Smooth muscle cell (in vitro differentiated cells): Measurements from ENCODE around the gene PREP. TPM values are rescaled to one million over a fixed set of nuclear protein-coding genes. Genes with fewer than 3 reads are reported as not detected.

Experiments used
- DNase-seq: peaks from one replicate; lab custom pipeline; 2025; ENCODE audit not compliant: unreplicated experiment; lab: John Stamatoyannopoulos, UW
- H2AFZ ChIP-seq: fragments of 200-600 bp; sonication (generic); 2 replicates; pipeline ENCODE4 v1.6.0; 2016; ENCODE audit warnings: antibody characterized with exemption, low read depth, mild to moderate bottlenecking
- H3F3A ChIP-seq: fragments of 200-600 bp; sonication (generic); 2 replicates; pipeline ENCODE4 v1.6.0; 2017; ENCODE audit warnings: antibody characterized with exemption, low read depth
- H3K27ac ChIP-seq: fragments of 200-600 bp; sonication (generic); 2 replicates; pipeline ENCODE4 v1.5.1; 2016; ENCODE audit warnings: low read depth, mild to moderate bottlenecking
- H3K27me3 ChIP-seq: fragments of 200-600 bp; sonication (generic); 2 replicates; pipeline ENCODE4 v1.6.1; 2016; ENCODE audit warnings: low read depth, mild to moderate bottlenecking
- H3K36me3 ChIP-seq: fragments of 200-600 bp; sonication (generic); 2 replicates; pipeline ENCODE4 v1.5.1; 2016; ENCODE audit warnings: low read depth
- H3K4me1 ChIP-seq: fragments of 200-600 bp; sonication (generic); 2 replicates; pipeline ENCODE4 v1.5.1; 2016; ENCODE audit warnings: low read depth
- H3K4me2 ChIP-seq: fragments of 200-600 bp; sonication (generic); 2 replicates; pipeline ENCODE4 v1.6.0; 2016; ENCODE audit warnings: mild to moderate bottlenecking
- H3K4me3 ChIP-seq: fragments of 200-600 bp; sonication (generic); 2 replicates; pipeline ENCODE4 v1.5.1; 2016; ENCODE audit warnings: mild to moderate bottlenecking
- H3K79me2 ChIP-seq: fragments of 200-600 bp; sonication (generic); 2 replicates; pipeline ENCODE4 v1.6.0; 2016; ENCODE audit warnings: low read depth, mild to moderate bottlenecking
- H3K9ac ChIP-seq: fragments of 200-600 bp; sonication (generic); 2 replicates; pipeline ENCODE4 v1.6.0; 2016; ENCODE audit warnings: low read depth
- H3K9me3 ChIP-seq: fragments of 200-600 bp; sonication (generic); replicated peaks from 2 replicates; pipeline ENCODE4 v1.5.1; 2016; ENCODE audit warnings: low read depth
- H4K20me1 ChIP-seq: fragments of 200-600 bp; sonication (generic); 2 replicates; pipeline ENCODE4 v1.6.0; 2016; ENCODE audit warnings: low read depth
- WGBS: methylation state at CpG from one replicate; pipeline ENCODE4 v1.1.7; 2016; ENCODE audit warnings: low lambda C conversion rate; 5-methylcytosine and 5-hydroxymethylcytosine counted together
- polyA plus RNA-seq: library from polyadenylated mRNA; unstranded; fragments of >200 nt; fragmentation: Nextera tagmentation; extraction: Ambion mirVana; gene quantifications from 2 replicates; pipeline ENCODE4 v1.2.1, GENCODE V29; 2016
- total RNA-seq: library from RNA; depleted of rRNA; stranded (reverse); fragments of >200 nt; gene quantifications from 2 replicates; pipeline ENCODE4 v1.2.3, GENCODE V29; 2014
- TF ChIP-seq, protein P1 (sequence below): fragments of 200-600 bp; sonication (generic); IDR thresholded peaks from 2 replicates; pipeline ENCODE4 v1.5.1; 2017; ENCODE audit warnings: borderline replicate concordance, mild to moderate bottlenecking, antibody characterized with exemption; ENCODE audit not compliant: insufficient read depth, poor library complexity, severe bottlenecking

PREP gene
- total and polyA plus RNA-seq, 2 experiments from 2014 or later = 23.4 to 33.2 TPM

DNA sequence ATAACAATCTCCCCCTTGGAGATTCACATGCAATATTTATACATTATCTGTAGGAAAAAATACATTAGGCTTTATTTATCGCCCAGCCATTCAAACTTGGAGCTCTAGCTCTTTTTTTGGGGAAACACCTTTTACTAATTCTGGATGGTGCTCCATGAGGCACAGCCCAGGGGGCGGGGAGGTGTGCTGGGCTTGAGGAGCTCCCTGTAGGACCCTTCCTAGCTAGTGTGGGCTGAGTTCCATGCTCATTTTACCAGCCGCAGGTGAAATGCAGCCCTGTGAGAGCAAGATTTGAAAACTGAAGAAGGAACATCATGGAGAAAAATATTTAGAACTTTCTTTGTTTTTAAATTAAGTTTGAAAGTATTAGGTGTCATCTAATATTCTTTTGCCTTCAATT lies 123.4 kb downstream of the PREP start:
- H3K79me2 ChIP-seq = no peaks in the 10 kb centered on the region
- H3K9ac ChIP-seq = no peak overlapping the region
- H3K4me2 ChIP-seq = no peak overlapping the region
- DNase-seq = no peak
- no peaks in the 10 kb centered on the region for H4K20me1 ChIP-seq
- no peak overlapping the region for H2AFZ ChIP-seq
- 94% methylated on average over 3 of the region's 3 CpGs for WGBS
- H3K27me3 ChIP-seq = no peaks in the 10 kb centered on the region
- H3K4me1 ChIP-seq = no peaks in the 10 kb centered on the region
- no peak overlapping the region for H3K27ac ChIP-seq
- TF ChIP-seq, protein P1, sequence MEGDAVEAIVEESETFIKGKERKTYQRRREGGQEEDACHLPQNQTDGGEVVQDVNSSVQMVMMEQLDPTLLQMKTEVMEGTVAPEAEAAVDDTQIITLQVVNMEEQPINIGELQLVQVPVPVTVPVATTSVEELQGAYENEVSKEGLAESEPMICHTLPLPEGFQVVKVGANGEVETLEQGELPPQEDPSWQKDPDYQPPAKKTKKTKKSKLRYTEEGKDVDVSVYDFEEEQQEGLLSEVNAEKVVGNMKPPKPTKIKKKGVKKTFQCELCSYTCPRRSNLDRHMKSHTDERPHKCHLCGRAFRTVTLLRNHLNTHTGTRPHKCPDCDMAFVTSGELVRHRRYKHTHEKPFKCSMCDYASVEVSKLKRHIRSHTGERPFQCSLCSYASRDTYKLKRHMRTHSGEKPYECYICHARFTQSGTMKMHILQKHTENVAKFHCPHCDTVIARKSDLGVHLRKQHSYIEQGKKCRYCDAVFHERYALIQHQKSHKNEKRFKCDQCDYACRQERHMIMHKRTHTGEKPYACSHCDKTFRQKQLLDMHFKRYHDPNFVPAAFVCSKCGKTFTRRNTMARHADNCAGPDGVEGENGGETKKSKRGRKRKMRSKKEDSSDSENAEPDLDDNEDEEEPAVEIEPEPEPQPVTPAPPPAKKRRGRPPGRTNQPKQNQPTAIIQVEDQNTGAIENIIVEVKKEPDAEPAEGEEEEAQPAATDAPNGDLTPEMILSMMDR = no peak
- no peak overlapping the region for H3K4me3 ChIP-seq
- no peaks in the 10 kb centered on the region for H3F3A ChIP-seq
- no peaks in the 10 kb centered on the region for H3K9me3 ChIP-seq
- H3K36me3 ChIP-seq = peaks cover 23% of the 10 kb centered on the region

DNA sequence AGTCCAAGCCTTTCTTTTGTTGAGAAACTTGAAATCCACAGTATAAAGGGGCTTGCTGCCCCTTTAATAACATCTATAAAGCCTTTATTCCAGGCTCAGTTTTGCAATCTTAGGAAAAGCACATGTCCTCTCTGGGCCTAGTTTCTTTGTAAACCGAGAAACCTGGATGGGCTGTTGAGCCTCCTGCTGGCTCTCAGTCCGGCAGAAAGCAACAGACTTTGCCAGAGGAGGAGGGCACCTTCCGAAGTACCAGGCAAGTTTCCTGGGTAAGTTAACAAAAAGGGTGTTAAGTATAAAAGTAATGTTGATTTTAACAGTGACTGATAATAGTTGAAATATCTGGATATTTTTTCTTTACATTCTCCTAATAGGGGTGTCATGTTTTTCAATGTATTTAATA lies 124.1 kb downstream of the PREP start:
- no peak for DNase-seq
- H3K4me1 ChIP-seq = no peaks in the 10 kb centered on the region
- no peaks in the 10 kb centered on the region for H3K79me2 ChIP-seq
- no peaks in the 10 kb centered on the region for H3F3A ChIP-seq
- peaks cover 23% of the 10 kb centered on the region for H3K36me3 ChIP-seq
- WGBS = 99% methylated on average over 3 of the region's 3 CpGs
- no peak overlapping the region for H3K4me3 ChIP-seq
- H3K9me3 ChIP-seq = no peaks in the 10 kb centered on the region
- no peak overlapping the region for H3K9ac ChIP-seq
- TF ChIP-seq, protein P1 = no peak
- H3K4me2 ChIP-seq = no peak overlapping the region
- no peaks in the 10 kb centered on the region for H4K20me1 ChIP-seq
- no peaks in the 10 kb centered on the region for H3K27me3 ChIP-seq
- no peak overlapping the region for H3K27ac ChIP-seq
- H2AFZ ChIP-seq = no peak overlapping the region

DNA sequence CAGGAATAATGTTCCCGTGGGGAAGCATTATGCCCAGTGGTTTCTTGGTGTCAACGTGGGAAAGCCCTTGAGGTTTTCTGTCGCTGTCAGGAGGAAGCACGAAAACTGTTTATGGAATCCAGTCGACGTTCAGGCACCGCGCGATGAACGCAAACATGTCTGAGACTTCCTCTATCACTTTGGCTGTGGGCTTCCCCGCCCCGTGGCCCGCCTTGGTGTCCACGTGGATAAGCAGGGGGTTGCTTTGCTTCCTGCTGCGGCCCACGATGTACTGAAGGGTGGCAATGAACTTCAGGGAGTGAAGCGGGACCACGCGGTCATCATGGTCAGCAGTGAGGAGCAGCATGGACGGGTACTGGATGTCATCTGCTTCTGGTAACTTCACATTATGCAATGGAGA lies 124.8 kb downstream of the PREP start:
- Histone ChIP-seq H3K4me3 (no peak overlapping the region), H3K27me3 (no peaks in the 10 kb centered on the region), H3K9me3 (no peaks in the 10 kb centered on the region), H4K20me1 (no peaks in the 10 kb centered on the region), H3K36me3 (peaks cover 23% of the 10 kb centered on the region), H3K4me2 (no peak overlapping the region), H3F3A (no peaks in the 10 kb centered on the region), H3K9ac (no peak overlapping the region), H2AFZ (no peak overlapping the region), H3K79me2 (no peaks in the 10 kb centered on the region), H3K27ac (no peak overlapping the region), H3K4me1 (no peaks in the 10 kb centered on the region)
- DNase-seq = no peak
- TF ChIP-seq, protein P1 = no peak
- 98% methylated on average over 20 of the region's 20 CpGs for WGBS

DNA sequence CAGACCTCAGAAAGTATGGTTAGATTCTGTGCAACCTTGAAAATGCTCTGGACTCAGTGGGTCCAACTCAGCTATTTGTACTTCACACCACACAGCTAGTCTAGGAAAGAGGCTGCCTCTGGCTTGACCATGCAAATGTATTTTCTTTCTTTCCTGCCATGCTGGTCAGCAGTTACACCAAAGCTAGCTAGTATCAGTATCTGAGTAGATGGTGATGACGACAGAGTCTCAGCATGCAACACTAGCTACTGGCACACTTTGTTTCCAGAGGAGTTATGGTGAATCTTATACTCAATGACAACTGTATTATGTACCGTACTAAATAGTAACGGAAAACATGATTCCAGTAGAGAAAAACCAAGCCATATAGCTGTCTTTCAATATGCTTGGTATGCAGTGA lies 126.5 kb downstream of the PREP start:
- no peak for DNase-seq
- Histone ChIP-seq H4K20me1 (no peaks in the 10 kb centered on the region), H3K9ac (no peak overlapping the region), H2AFZ (no peak overlapping the region), H3F3A (no peaks in the 10 kb centered on the region), H3K4me3 (no peak overlapping the region), H3K27me3 (no peaks in the 10 kb centered on the region), H3K27ac (no peak overlapping the region), H3K79me2 (no peaks in the 10 kb centered on the region), H3K4me2 (no peak overlapping the region), H3K36me3 (peaks cover 16% of the 10 kb centered on the region), H3K4me1 (no peaks in the 10 kb centered on the region), H3K9me3 (no peaks in the 10 kb centered on the region)
- WGBS = 96% methylated on average over 3 of the region's 3 CpGs
- TF ChIP-seq, protein P1 = no peak
